Stimulated activated naive CD8-positive, alpha-beta T cell treated with anti-CD3 and anti-CD28 coated beads, Interleukin-15, amount 100 ng/mL, for 72 hours (primary cell): ENCODE data around the gene OR1J4.
A peak's percentile ranks its signal among the peaks of the same experiment; 100 is the strongest.

Source experiments
- ATAC-seq: fragments of 150-1000 bp; cut with Tn5 transposase; 2 replicates; pipeline ENCODE4 v1.10.0; 2021; ENCODE audit warnings: mild to moderate bottlenecking, moderate library complexity
- DNase-seq, 2 donors: peaks; one replicate each; pipeline ENCODE4 v3.0.0; 2021 to 2022
- H3K27ac Mint-ChIP-seq, 2 donors: one replicate each; pipeline ENCODE4 v1.8.0; 2022; ENCODE audit warnings: mild to moderate bottlenecking in 2 of 2, mixed read lengths in 2 of 2, moderate library complexity in 2 of 2
- H3K27me3 Mint-ChIP-seq: one replicate; pipeline ENCODE4 v1.8.0; 2022; ENCODE audit warnings: mixed read lengths
- H3K4me1 Mint-ChIP-seq: one replicate; pipeline ENCODE4 v1.8.0; 2022; ENCODE audit warnings: mild to moderate bottlenecking, mixed read lengths
- H3K4me3 Mint-ChIP-seq, 2 donors: one replicate each; pipeline ENCODE4 v1.8.0; 2022; ENCODE audit warnings: mild to moderate bottlenecking in 2 of 2, mixed read lengths in 2 of 2, moderate library complexity in 1 of 2
- H3K9me3 Mint-ChIP-seq, 2 donors: one replicate each; pipeline ENCODE4 v1.8.0; 2022; ENCODE audit warnings: mixed read lengths in 2 of 2

Gene OR1J4

GRCh38 chr9:122546196-122546595, 27.3 kb downstream of the OR1J4 start:
- no peak overlapping the region for H3K27ac Mint-ChIP-seq
- ATAC-seq (no peak), DNase-seq (no peak)
- H3K9me3 Mint-ChIP-seq, result peaks cover 0 to 10% of the 10 kb centered on the region in 2 donors
- no peak overlapping the region for H3K4me3 Mint-ChIP-seq
- H3K4me1 Mint-ChIP-seq, result no peaks in the 10 kb centered on the region
- peaks cover 25% of the 10 kb centered on the region for H3K27me3 Mint-ChIP-seq

GRCh38 chr9:122551371-122551770, 32.4 kb downstream of the OR1J4 start:
- Mint-ChIP-seq H3K9me3 (peaks cover 0 to 10% of the 10 kb centered on the region in 2 donors), H3K4me1 (no peaks in the 10 kb centered on the region), H3K4me3 (no peak overlapping the region), H3K27ac (no peak overlapping the region), H3K27me3 (peaks cover 33% of the 10 kb centered on the region)
- DNase-seq (no peak), ATAC-seq (no peak)

GRCh38 chr9:122552812-122553211, 33.9 kb downstream of the OR1J4 start, which contains the start of gene OR1N2:
TSS of gene OR1N2 (plus strand) at chr9:122553112. CDS start at chr9:122553212, 100 bp downstream.
- no peak for ATAC-seq
- Mint-ChIP-seq H3K27ac (peak within 1 kb of the TSS; percentile 5 to 16), H3K4me3 (no peak within 1 kb of the TSS), H3K4me1 (no peaks in the 10 kb centered on the region), H3K9me3 (peaks cover 0 to 10% of the 10 kb centered on the region in 2 donors), H3K27me3 (peaks cover 25% of the 10 kb centered on the region)
- DNase-seq, result no peak

- Mint-ChIP-seq H3K4me3 (no peak overlapping the region), H3K9me3 (peaks cover 4 to 32% of the 10 kb centered on the region in 2 donors), H3K4me1 (peaks cover 16% of the 10 kb centered on the region), H3K27ac (no peak overlapping the region), H3K27me3 (peaks cover 21% of the 10 kb centered on the region)
- ATAC-seq (no peak), DNase-seq (no peak)
Observed at GRCh38 chr9:122561446-122561845, 42.5 kb downstream of the OR1J4 start.

GRCh38 chr9:122562134-122562760, 43.3 kb downstream of the OR1J4 start:
- peak; percentile 98 for ATAC-seq
- Mint-ChIP-seq H3K4me3 (peak overlapping the region in 1 of 2 donors; percentile 23), H3K9me3 (peaks cover 4 to 32% of the 10 kb centered on the region in 2 donors), H3K27ac (no peak overlapping the region), H3K4me1 (peaks cover 16% of the 10 kb centered on the region), H3K27me3 (peaks cover 21% of the 10 kb centered on the region)
- peak; percentile 30 to 59 for DNase-seq

- ATAC-seq (no peak), DNase-seq (no peak)
- Mint-ChIP-seq H3K4me1 (peaks cover 16% of the 10 kb centered on the region), H3K9me3 (peaks cover 0 to 7% of the 10 kb centered on the region in 2 donors), H3K4me3 (no peak overlapping the region), H3K27me3 (no peaks in the 10 kb centered on the region), H3K27ac (no peak overlapping the region)
Observed at GRCh38 chr9:122567901-122568300, 49.0 kb downstream of the OR1J4 start.
